ENCODE data around the gene CAPN5.

CAPN5 gene

DNA sequence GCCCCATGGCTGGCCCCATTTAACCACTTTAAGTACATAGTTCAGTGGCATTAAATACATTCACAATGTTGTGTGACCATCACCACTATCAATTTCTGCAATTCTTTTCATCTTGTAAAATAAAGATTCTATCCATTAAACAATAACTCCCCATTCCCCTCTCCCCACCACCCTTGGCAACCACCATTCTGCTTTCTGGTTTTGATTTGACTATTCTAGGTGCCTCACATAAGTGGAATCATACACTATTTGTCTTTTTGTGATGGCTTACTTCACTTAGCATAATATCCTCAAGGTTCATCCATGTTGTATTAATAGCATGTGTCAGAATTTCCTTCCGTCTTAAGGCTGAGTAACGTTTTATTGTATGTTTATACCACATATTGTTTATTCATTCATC, 68.3 kb downstream of the CAPN5 start:
- Mint-ChIP-seq H3K9me3 (no peaks in the 10 kb centered on the region), H3K36me3 (ENCODE audit: low read depth) (no peaks in the 10 kb centered on the region), H3K4me1 (ENCODE audit: low read depth) (peaks cover 14% of the 10 kb centered on the region), H3K4me3 (no peak overlapping the region), H3K27ac (no peak overlapping the region), H3K27me3 (ENCODE audit: low read depth) (peaks cover 27% of the 10 kb centered on the region)
- DNase-seq (ENCODE audit: low spot score): no peak

DNA sequence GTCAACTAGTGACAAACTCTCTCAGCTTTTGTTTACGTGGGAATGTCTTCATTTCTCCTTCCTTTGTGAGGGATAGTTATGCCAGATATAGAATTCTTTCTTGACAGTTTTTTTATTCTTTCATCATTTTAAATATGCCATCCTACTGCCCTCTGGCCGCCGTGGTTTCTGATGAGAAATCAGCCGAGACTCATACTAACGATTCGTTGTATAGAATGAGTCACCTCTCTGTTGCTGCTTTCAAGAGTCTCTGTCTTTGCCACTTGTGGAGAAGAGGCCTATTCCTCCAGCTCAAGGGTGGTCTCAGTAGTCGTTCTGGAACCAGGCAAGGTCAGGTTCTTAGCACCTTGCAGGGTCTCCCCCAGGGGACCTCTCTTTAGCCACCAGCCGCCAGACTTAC, 69.3 kb downstream of the CAPN5 start:
- DNase-seq (ENCODE audit: low spot score): no peak
- Mint-ChIP-seq H3K9me3 (no peaks in the 10 kb centered on the region), H3K27me3 (ENCODE audit: low read depth) (peaks cover 27% of the 10 kb centered on the region), H3K27ac (no peak overlapping the region), H3K4me1 (ENCODE audit: low read depth) (peaks cover 14% of the 10 kb centered on the region), H3K4me3 (no peak overlapping the region), H3K36me3 (ENCODE audit: low read depth) (no peaks in the 10 kb centered on the region)

DNA sequence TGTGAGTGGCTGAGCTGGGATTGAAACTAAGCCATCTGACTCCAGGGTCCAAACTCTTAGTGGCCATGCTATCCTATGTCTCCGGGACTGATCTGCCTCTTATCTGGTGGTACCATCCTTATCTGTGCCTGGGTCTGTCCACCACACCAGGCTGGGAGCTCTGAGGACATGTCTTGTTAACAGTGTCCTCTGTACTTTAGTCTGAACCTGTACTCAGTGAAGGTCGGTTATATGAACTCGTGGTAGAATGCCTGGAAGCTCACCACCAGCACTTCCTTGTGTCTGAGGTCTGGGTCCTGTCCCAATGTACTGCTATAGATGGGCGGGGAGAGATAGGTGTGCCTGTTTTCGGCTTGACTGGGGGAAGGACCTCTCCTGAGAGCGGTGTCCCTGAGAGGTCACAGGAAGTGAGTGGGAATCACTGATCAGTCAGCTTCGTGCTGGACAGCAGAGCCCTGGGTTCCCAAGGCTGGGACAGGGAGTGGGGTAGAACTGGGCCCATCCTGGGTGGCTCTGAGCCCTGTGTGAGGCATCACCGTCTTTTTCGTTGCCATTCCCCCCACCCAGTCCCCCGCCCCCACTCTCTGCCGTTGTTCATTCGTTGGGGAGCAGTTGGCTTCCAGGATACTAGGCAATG, 70.1 kb downstream of the CAPN5 start:
- H3K9me3 Mint-ChIP-seq: no peaks in the 10 kb centered on the region
- H3K36me3 Mint-ChIP-seq (ENCODE audit: low read depth): no peaks in the 10 kb centered on the region
- peaks cover 27% of the 10 kb centered on the region for H3K27me3 Mint-ChIP-seq (ENCODE audit: low read depth)
- H3K4me3 Mint-ChIP-seq: no peak overlapping the region
- no peak overlapping the region for H3K27ac Mint-ChIP-seq
- peaks cover 20% of the 10 kb centered on the region for H3K4me1 Mint-ChIP-seq (ENCODE audit: low read depth)
- no peak for DNase-seq (ENCODE audit: low spot score)

DNA sequence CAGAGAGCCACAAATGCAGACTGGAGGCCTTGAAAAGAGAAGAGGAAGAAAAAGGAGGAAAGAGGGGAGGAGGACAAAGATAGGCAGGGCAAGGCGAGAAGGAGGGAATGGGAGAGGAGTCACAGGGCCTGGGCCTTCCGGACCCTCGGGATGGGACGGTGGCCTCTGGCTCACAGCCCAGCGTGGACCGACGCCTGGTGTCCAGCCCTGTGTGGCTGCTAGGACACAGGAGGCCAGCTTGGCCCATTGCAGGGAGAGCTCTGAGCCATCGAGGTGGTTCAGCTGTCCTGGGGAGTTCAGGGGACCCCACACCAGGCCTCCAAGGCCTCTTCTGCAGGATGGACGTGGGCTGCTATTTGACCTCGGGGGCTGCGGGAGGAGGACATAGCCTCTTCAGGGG, 70.7 kb downstream of the CAPN5 start:
- H3K4me1 Mint-ChIP-seq (ENCODE audit: low read depth): peaks cover 25% of the 10 kb centered on the region
- no peaks in the 10 kb centered on the region for H3K9me3 Mint-ChIP-seq
- H3K27me3 Mint-ChIP-seq (ENCODE audit: low read depth): peaks cover 27% of the 10 kb centered on the region
- H3K27ac Mint-ChIP-seq: no peak overlapping the region
- no peaks in the 10 kb centered on the region for H3K36me3 Mint-ChIP-seq (ENCODE audit: low read depth)
- H3K4me3 Mint-ChIP-seq: no peak overlapping the region
- no peak for DNase-seq (ENCODE audit: low spot score)

DNA sequence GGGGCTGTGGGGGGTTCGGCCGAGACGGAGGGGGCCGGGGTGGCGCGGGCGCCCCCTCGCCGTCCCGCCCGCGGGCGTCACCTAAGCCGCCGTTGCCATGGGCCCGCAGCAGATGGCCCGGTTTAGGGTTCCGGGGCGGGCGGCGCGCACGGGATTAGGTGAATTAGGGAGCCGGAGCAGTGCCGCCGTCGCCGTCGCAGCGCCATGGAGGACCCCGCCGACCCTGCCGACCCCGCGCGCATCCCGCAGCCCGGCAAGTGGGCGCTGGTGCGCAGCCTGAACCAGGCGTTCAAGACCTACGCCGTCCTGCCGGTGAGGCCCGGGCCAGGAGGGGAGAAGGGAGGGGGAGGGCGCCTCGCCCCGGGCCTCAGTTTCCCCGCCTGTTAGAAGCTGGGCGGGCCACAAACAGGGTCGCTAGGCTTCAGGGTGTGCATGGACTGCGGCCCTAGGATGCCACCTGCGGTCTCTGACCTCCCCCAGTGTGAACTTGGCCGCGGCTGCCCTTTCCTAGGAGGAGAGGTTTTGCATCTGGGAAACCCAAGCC, 71.4 kb downstream of the CAPN5 start:
- Mint-ChIP-seq H3K4me3 (no peak overlapping the region), H3K4me1 (ENCODE audit: low read depth) (peaks cover 30% of the 10 kb centered on the region), H3K36me3 (ENCODE audit: low read depth) (no peaks in the 10 kb centered on the region), H3K9me3 (no peaks in the 10 kb centered on the region), H3K27me3 (ENCODE audit: low read depth) (peaks cover 27% of the 10 kb centered on the region), H3K27ac (no peak overlapping the region)
- no peak for DNase-seq (ENCODE audit: low spot score)

DNA sequence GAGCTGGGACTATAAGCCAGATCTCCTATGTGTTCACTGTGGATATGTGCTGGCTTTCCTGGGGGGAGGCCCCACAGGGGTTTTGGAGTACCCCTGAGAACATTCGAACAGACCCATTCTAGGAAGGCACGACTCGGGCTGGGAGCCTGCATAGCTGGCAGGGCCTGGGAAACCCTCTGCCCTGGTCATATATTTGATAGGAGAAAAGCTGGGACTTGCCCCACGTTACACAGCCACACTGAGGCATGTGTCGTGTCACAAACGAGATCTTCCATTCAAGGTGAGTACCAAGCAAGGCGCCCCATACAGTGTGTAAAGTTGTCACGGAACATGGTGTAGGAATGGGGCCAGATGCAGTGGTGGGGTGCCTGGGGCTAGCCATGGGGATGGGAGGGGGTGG, 72.4 kb downstream of the CAPN5 start:
- Mint-ChIP-seq H3K4me3 (no peak overlapping the region), H3K27ac (no peak overlapping the region), H3K27me3 (ENCODE audit: low read depth) (peaks cover 27% of the 10 kb centered on the region), H3K4me1 (ENCODE audit: low read depth) (peaks cover 31% of the 10 kb centered on the region), H3K9me3 (no peaks in the 10 kb centered on the region), H3K36me3 (ENCODE audit: low read depth) (no peaks in the 10 kb centered on the region)
- no peak for DNase-seq (ENCODE audit: low spot score)

DNA sequence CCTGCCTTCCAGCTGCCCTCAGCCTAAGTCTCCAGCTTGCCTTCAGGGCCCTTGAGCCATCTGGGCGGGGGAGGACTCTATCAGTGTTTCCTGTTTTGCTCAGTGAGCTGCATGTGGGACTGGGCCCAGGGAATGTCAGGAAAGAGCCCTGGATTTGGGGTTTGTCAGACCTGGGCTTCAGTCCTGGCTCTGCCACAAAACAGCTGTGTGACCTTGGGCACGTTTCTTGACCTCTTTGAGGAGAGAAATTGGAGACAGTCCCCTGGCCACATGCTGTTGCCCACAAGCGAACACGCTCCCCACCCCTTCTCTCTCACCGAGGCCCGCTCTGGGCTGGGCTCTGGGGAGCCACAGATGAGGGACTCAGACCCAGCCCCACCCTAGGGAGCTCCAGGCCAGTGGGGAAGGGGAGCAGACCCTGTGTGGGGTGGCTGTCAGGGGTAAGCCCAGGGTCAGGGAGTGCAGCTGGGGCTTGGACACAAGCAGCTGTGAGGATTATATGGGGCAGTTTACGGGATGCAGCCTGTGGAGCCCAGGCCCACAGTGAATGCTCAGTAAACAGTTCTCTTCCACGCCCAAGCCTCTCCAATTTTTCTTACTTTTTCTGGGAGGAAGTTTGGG, 73.6 kb downstream of the CAPN5 start:
- Mint-ChIP-seq H3K27me3 (ENCODE audit: low read depth) (peaks cover 27% of the 10 kb centered on the region), H3K9me3 (no peaks in the 10 kb centered on the region), H3K4me3 (no peak overlapping the region), H3K27ac (no peak overlapping the region), H3K4me1 (ENCODE audit: low read depth) (peaks cover 30% of the 10 kb centered on the region), H3K36me3 (ENCODE audit: low read depth) (no peaks in the 10 kb centered on the region)
- DNase-seq (ENCODE audit: low spot score): no peak

DNA sequence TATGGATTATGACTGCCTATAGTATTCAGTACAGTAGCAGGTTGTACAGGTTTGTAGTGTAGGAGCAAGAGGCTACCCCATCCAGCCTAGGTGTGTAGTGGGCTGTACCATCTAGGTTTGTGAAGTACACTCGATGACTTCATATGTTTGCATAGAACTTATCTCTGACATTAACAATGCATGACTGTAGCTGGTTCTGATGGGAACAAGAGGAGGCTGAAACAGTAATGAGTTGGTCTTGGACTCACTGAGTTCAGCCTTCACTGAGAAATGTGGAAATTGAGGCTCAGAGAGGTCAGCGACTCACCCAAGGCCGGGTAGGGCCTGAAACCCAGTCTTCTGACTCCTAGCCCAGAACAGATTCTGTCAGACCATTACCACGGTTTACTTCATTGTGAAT, 74.3 kb downstream of the CAPN5 start:
- Mint-ChIP-seq H3K4me3 (no peak overlapping the region), H3K4me1 (ENCODE audit: low read depth) (peaks cover 25% of the 10 kb centered on the region), H3K9me3 (no peaks in the 10 kb centered on the region), H3K27me3 (ENCODE audit: low read depth) (peaks cover 28% of the 10 kb centered on the region), H3K27ac (no peak overlapping the region), H3K36me3 (ENCODE audit: low read depth) (no peaks in the 10 kb centered on the region)
- DNase-seq (ENCODE audit: low spot score): no peak

DNA sequence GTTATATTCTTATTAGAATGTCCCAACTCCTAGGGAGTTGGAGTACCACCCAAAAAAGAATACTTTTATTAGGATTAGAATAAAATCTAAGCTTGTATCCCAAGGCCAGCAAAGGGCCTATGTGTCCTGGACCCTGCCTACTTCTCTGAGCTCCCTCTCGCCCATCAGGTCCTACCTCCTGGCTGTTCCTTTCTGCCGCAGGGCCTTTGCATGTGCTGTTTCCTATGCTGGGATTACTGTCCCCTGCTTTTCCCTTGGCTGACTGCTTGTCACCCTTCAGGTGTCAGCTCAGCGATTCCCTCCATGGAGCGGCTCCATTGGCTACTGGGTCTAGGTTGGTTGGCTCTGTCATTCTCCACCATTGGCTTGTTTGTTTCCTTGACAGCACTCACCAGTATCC, 74.7 kb downstream of the CAPN5 start:
- H3K27me3 Mint-ChIP-seq (ENCODE audit: low read depth): peaks cover 27% of the 10 kb centered on the region
- H3K4me3 Mint-ChIP-seq: no peak overlapping the region
- no peaks in the 10 kb centered on the region for H3K9me3 Mint-ChIP-seq
- DNase-seq (ENCODE audit: low spot score): no peak
- peaks cover 21% of the 10 kb centered on the region for H3K4me1 Mint-ChIP-seq (ENCODE audit: low read depth)
- no peak overlapping the region for H3K27ac Mint-ChIP-seq
- no peaks in the 10 kb centered on the region for H3K36me3 Mint-ChIP-seq (ENCODE audit: low read depth)

DNA sequence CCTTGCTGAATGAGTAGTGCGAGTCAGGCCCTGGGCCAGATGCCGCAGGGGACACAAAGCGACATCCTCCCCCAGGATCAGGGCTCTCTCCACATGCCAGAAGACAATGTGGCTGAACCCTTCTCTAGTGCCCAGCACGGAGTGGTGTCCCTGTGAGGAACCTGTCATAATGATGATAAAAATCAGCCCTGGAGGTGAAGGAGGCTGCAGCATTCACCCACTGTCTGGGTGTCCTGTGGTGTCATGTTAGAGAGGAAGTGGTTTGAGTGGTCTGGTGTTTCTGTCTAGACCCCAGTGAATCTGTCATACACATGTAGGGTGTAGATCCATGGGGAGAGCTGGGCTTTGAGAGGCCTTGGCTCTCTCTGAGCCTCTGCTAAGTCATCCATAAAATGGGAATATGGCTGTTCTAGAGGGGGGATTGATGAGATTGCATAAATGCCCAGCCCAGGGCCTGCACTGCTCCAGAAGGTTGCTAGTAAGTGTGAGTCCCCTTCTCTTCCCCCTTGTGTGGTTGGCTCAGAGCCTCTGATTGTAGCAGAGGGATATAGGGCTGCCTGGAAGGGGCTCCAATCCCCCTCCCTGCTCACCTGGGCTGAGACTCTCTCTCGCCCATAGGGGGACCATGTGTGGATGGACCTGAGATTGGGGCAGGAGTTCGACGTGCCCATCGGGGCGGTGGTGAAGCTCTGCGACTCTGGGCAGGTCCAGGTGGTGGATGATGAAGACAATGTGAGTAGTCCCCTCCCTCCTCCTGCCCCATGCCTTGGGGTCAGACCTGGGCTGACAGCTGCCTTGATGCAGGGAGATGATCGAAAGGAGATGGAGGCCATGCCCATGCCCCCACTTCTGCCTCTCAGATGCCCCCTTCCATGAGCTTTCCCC, 75.6 kb downstream of the CAPN5 start:
- Mint-ChIP-seq H3K4me3 (peak overlapping the region; percentile 2), H3K4me1 (ENCODE audit: low read depth) (peaks cover 22% of the 10 kb centered on the region), H3K27ac (peak overlapping the region; percentile 2), H3K36me3 (ENCODE audit: low read depth) (no peaks in the 10 kb centered on the region), H3K27me3 (ENCODE audit: low read depth) (peaks cover 24% of the 10 kb centered on the region), H3K9me3 (no peaks in the 10 kb centered on the region)
- DNase-seq (ENCODE audit: low spot score): no peak

DNA sequence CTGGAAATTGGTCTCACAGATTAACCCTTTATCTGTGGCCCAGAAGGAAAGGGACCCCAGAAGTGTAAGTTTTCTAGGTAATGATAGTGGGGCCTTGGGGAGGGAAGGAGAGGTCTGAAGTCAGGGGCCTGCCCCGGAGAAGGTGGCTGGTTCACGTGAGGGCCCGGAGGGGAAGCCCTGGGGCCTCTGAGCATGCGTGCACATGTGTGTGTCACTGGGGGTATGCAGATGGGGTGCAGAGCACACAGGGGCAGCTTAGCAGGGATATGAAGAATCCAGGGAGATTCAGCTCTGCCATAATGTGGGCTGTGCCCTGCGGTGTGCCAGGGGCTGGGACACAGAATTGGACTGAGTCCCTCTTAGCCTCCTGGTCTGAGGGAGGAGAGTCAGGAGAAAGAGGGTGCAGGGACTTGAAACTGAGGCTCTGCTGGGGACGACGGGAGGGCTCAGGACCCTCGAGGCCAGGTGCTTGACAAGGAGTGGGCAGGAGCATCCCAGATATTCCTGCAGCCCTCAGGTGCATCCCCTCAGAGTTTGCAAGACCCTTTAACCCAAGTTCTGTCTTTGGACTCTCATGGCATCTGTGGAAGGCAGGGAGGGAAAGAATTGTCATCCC, 76.7 kb downstream of the CAPN5 start:
- no peaks in the 10 kb centered on the region for H3K9me3 Mint-ChIP-seq
- H3K27ac Mint-ChIP-seq: no peak overlapping the region
- H3K4me3 Mint-ChIP-seq: no peak overlapping the region
- peaks cover 22% of the 10 kb centered on the region for H3K27me3 Mint-ChIP-seq (ENCODE audit: low read depth)
- no peaks in the 10 kb centered on the region for H3K36me3 Mint-ChIP-seq (ENCODE audit: low read depth)
- H3K4me1 Mint-ChIP-seq (ENCODE audit: low read depth): peaks cover 30% of the 10 kb centered on the region
- no peak for DNase-seq (ENCODE audit: low spot score)

DNA sequence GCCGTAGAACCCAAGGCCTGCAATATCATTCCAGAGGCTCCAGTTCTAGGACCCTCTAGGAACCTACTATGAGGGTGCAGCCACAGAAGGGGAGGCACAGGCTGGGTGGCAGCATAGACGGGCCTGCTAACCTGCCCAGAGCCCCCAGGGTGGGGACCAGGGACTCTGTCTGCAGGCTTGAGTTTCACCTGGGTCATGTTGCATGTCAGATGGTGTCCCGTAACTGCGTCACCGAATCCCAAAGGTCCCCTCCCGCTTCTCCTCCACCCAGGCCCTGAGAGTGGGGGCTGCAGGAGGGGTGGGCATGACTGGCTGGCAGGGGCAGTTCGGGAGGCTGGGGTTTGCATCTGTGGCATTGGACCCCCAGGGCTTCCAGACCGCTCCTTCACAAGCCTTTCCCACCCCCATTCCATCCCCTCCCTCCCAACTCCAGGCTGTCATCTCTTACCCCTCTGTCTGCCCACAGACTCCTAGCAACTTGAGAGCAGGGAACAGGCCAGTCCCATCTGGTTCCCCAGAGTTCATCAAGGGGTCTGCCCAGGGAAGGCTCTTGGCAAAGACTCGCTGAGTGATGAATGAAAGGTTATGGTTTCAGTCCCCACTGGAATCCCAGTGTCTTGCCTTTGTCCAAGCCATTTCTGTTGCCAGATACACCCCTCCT, 77.6 kb downstream of the CAPN5 start:
- no peak for DNase-seq (ENCODE audit: low spot score)
- Mint-ChIP-seq H3K4me3 (no peak overlapping the region), H3K27me3 (ENCODE audit: low read depth) (peaks cover 14% of the 10 kb centered on the region), H3K4me1 (ENCODE audit: low read depth) (peaks cover 35% of the 10 kb centered on the region), H3K36me3 (ENCODE audit: low read depth) (no peaks in the 10 kb centered on the region), H3K27ac (no peak overlapping the region), H3K9me3 (no peaks in the 10 kb centered on the region)

DNA sequence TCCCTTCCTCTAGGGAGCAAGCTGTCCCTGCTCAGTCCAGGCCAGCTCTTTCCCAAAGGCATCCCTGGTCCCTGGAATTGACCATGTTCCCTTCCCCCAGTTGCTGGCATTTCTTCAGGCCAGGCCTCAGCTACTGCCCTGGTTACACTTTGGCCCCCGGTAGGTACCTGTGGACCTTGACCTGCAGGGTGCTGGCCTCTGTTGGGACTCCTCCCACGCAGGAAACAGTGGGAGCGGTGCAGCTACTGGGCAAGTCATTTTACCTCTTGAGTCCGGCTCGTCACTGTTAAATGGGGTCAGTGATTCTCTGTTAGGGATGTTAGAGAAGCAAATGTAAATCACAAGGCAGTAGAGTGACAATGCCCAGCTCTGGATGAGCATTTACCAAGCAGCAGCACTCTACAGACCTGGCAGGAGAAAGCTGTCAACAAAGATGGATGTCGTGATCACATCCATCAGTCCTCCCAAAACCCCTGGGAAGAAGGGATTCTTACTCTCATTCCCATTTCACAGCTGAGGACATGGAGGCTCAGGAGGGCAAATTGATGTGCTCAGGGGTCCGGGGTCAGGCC, 78.2 kb downstream of the CAPN5 start:
- Mint-ChIP-seq H3K27ac (no peak overlapping the region), H3K4me1 (ENCODE audit: low read depth) (peaks cover 35% of the 10 kb centered on the region), H3K27me3 (ENCODE audit: low read depth) (peaks cover 9% of the 10 kb centered on the region), H3K36me3 (ENCODE audit: low read depth) (no peaks in the 10 kb centered on the region), H3K9me3 (no peaks in the 10 kb centered on the region), H3K4me3 (no peak overlapping the region)
- no peak for DNase-seq (ENCODE audit: low spot score)

All from T-helper 2 cell treated with Interferon-gamma antibody and Interleukin-4, amounts not matched to agents 5 μg/mL and 100 μg/mL, for 36 hours (primary cell).